H4 (cell line): ENCODE results near the gene PIR. TPM values are rescaled to one million over a fixed set of nuclear protein-coding genes. Genes with fewer than 3 reads are reported as not detected.

ENCODE experiments used
- DNase-seq: peaks from one replicate; pipeline ENCODE4 v3.0.0-alpha.2; 2015; ENCODE audit warnings: low spot score
- total RNA-seq: library from RNA; depleted of rRNA; stranded (reverse); fragments of >200 nt; shearing (Covaris generic); gene quantifications from 2 replicates; pipeline ENCODE4 v1.2.3, GENCODE V29; 2014

The PIR gene
- total RNA-seq, 1 experiment from 2014 or later: 126 TPM

DNA sequence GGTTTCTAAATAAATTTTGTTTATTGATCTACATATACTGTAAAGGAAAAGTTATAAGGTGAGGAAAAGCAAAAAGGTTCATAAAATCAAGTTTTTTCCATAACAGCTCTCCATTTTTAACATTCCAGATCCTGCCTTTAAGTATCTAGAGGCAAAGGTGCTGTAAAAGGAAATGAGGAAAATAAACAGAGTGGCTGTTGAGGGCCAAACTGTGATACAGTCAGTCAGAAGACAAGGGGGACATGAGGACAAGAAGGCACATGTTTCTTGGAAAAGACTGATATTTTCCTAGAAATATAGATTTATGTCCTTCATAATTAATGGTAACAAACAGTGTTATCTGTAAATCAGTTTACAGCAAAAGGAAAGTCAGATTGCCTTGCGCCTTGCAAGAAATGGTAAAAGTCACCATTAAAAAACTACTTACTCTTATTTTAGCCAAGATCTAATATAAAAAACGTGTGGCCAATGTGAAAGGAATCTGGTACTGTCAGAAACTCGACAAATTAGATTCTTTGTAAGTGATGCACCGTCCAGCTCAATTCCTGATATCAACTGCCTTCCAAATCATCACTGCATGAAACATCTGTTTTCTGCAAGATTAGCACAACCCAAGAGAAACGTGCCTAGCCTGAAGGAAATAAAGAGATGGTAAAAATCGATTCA is 75.0 kb downstream of the PIR start:
- no peak for DNase-seq

DNA sequence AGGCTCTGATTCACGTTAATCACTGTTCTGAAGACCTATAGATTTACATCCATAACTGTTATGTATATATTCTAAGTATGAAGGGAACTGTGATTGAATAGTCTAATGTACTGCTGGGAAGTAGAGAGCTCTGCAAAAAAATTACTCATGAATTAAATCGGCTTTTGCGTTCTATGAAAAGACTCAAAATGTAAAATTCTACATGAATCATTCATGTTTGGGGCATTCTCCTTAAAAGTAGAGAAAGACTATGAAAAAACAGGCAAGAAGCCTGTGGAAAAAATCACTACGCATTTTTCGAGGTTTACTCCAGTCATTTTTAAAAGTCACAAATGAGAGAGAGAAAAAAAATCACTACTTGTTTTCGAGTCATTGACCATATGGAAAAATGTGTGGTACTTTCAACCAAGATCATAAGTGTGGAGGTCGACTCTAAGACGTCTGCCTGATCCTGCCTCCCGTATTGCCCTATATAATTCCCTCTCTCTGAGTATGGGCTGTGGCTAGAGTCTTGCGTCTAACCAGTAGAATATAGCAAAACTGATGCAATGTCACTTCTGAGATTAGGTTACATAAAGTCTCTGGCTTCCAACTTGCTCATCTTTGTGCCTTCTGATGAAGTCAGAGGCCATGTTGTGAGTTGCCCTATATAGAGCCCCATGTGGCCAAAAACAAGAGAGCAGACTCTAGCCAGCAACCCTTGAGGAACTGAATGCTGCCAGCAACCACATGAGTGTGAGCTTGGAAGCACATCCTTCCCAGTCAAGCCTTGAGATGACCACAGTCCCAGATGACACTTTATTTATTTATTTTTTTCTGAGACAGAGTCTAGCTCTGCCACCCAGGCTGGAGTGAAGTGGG is 76.8 kb downstream of the PIR start:
- DNase-seq: no peak

DNA sequence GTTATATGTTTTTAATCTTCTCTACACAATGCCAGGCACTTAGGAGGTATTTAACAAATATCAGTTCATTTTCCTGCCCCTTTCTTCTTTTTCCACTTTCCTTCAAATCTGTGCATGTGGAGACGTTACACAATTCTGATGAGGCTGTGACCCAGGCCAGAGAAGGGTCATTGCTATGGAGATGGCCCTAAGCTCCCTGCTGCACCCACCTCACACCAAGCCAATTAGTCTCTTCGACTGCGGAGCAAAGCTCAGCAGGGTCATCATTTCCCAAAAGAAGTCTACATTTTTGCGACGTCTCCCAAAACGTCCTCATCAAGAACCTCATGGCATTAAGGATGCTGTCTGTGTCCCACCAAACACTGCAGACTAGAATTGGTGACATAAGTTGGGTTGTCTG is 80.0 kb downstream of the PIR start:
- DNase-seq: no peak

DNA sequence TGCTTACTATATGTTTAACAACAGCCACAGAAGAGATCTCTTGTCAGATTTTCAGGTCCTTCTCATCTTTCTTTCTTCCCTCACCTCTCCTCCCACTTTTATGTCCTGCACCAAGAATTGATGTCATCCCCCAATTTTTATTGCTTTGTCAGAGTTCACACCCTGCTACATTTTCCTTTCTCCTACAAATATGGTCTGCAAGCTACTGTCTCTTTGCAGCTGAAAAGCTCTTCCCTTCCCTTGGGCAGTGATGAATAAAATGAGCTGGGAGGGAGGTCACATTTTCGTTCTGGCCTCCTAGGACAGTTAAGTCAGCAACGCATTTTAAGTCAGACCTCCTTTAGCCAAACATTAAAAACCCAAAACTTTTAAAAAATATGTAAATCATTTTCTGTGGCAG is 82.2 kb downstream of the PIR start:
- DNase-seq: no peak

DNA sequence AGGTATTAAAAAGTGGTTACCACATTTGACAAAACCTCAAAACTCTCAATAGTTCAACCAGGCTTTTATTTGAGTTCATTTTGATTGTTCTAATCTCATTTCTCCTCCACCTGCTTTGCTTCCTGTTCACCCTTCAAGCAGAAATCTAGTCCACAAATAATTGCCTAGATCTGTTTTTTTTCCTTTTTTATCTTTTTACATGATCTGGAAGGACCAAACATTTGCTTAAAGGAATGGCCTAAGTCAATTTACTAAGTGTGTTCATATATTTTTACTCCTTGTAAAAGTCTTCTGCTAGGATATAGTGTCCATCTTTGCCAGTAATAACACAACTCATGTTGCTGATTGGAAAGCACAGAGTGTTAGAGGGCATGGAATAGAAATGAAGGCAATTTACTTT is 82.7 kb downstream of the PIR start:
- no peak for DNase-seq

DNA sequence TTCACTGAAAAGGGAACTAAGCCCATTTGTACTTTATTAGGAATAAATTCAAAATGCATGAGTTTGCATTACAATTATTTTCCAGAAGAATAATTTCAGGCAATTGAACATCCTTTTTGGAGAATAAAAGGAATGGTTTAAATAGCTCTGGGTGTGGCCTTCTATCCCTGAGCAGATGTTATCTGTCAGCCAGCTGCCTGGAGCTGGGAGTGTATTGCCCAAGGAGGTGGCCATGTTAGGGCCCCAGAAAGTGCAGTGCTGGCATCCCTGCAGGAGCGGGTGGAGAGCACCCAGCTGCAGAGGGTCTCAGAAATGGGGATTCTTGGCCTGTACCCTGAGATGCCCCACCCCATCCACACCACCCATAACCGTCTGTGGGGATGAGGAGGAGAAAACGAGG is 87.3 kb downstream of the PIR start:
- DNase-seq: no peak

DNA sequence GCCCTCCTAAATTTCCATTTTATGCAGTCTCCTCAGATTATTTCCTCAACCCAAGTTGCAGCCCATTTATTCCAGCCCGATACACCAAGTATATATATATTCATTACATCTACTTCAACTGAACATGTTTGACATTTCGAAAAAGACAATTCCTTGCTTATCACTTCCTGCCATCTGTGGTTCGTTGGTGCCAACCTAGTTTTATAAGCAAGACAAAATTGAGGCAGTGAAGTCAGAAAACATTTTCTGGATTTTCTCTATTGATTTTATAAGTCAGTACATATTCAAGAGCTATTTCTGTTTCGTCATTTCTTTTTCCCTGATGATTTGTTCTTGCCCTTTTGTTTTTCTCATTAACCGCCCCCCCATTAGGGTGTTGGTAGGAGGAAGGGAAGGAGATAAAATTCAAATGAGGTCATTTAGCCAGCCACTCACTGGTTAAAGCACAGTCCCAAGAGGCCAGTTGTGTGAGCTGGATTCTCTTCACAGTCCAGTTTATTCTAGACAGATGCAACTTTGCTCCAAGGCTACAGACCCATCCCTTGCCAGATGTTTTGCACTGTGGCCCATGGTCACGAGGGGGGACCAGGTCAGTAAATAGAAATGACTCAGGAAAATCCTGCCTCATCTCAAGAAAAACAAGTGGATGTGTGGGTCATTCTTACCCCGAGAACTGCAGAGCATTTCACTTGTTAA is 88.6 kb downstream of the PIR start:
- no peak for DNase-seq

DNA sequence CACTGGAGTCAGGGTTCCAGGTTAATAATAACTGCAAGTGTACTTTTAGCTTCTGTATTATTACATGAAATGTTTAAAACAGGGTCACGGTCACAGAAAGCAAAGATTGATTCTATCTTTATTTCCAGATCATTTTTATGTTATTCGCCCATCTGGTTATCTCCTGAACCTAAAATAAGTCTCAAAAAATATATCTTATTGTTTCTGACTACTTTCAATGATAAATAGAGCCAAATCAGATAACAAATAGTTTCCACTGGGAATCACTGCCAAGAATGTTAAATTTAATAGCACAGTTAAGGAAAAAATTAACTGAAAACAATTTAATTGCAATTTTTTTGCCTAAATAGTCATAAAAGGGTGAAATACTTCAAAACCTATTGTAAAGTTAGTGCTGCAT is 91.8 kb downstream of the PIR start:
- DNase-seq: no peak

DNA sequence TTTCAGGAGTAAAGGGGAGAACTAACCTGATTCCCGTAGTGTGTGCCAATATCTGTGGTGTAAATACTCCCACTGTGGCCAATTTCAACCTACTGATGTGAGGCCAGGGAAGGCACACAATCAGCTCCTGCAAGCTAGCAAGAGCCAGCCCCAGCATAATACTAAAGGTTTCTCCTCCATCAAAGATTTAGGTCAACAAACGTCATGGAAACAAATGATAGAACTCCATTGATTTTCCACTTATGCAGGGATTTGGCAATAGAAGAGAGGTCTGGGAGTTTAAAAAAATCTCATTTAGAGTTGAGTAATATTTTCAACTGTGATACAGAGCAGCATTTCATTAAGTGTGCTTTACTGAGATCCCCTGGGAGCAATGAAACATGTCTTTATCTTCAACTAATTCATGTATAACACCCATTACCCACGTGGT is 93.2 kb downstream of the PIR start:
- no peak for DNase-seq

DNA sequence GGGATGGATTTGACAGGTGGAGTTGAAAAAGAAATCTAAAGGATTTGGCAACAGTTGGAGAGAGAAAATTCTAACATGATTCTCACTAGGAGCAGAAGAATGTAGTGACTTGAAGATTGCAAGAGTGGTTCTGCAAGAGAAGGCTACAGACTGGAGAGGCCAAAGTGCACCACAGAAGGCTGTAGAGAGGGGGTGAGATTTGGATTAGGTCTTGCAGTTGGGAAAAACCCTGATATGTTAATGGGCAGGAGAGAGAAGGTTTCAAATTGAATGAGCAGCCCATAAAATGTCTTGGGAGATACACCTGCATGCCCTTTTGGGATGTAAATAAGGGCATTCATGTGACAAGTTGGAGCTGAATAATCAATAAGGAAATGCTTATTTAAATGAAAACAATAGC is 94.3 kb downstream of the PIR start:
- DNase-seq: no peak

DNA sequence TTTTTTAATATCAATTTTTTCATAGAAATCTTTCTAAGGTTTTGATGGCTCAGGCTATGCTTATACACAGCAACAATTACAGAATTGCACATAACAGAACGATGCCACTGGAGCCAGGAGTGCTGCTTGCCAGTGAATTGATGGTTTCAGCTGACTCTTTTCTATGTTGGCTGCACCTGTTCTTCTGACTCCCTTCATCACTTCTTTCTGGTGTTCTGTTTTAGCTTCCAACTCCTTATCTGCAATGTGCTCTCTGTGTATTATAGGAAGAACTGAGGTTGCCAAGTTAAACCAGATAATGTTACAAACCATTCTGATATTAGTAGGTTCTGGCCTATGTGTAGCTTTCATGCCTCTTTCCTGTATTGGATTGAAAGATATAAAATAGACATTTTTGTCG is 97.3 kb downstream of the PIR start:
- no peak for DNase-seq

DNA sequence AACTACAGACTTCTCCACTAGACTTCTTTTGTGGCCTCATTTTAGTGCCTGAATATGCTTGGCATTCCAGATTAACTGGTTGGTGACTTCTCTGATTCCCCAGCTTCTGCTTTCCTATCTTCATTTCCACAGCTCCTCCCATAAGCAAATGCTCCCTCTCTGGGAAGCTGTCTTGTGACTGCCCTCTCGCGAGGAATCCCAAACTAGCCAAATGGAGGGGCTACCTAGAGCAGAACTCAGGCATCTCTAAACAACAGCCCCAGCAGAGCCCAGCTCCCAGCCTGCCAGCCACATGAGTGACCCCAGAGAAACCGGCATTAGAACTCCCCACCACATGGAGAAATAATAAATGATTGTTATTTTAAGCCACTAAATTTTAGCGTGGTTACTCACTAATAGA is 101.3 kb downstream of the PIR start:
- no peak for DNase-seq

DNA sequence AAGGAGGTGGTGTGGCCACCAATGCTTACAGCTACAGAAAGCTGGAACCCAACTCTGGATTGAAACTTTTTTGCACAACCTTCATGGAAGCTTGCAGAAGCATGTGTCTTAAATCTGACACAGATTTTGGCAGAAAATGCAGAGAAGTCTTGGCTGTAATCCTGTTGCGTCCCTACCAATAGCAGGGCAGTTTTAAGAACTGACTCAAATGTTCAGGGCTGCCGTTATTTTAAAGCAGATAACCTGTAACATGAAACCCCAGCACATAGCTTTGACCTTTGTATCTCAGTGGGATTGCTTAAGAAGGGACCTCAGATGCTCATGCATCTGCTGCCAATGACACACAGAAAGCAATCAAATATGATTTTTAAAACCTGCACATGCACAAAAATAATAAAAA is 108.8 kb downstream of the PIR start, which contains the start of gene VEGFD:
VEGFD (minus strand) TSS at position 110 of the 400 bp plus-strand sequence. CDS start 467 bp downstream, outside the sequence.
- DNase-seq: no peak

DNA sequence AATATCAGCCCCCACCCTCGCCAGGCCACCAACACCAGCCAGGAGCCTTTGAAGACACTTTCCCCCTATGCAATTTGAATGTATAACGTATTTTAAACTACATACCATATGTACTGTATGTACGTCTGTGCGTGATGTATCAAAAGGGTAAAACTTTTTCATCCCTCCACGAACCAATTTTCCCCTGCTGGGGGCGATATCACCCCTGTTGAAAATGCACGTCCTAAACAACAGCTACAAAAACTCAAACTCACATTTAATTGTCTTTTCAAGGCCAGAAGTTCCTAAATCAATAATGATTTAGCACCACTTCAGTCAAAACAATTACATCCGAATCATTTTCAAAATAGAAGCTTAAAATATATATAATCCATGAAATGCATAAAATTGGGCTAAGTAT is 110.3 kb downstream of the PIR start:
- no peak for DNase-seq

DNA sequence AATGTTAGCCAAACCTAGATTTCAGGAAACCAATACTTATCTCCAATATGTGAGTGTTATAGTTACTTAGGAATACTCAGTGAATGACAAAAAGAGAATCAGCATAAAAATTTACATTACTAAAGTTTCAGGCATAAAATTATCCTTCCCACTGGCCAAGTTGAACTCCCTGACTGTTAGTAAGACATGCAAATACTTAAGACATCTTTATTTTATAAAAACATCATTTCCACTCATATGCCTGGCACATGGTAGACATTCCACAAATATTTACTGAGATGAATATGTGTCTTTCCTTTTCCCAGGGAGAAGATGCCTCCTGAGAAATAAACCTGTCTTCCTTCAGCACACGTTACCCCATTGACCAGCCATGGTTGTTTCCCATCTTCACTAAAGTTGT is 116.2 kb downstream of the PIR start:
- no peak for DNase-seq

DNA sequence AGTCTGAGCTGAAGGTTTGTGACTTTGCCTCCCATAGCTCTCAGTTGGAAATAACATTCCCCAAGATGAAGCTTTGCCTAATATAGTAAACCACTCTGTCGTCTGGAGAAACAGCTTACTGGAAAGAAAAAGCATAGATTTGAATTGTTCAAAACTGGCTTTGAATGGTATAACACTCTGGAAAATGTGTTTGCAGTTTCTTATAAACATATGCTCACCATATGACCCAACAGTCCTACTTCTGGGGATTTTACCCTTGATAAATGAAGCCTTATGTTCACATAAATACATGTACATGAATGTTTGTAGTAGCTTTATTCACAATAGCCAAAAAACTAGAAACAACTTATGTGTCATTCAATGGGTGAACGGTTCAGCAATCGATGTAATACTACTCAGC is 119.2 kb downstream of the PIR start:
- DNase-seq: no peak

DNA sequence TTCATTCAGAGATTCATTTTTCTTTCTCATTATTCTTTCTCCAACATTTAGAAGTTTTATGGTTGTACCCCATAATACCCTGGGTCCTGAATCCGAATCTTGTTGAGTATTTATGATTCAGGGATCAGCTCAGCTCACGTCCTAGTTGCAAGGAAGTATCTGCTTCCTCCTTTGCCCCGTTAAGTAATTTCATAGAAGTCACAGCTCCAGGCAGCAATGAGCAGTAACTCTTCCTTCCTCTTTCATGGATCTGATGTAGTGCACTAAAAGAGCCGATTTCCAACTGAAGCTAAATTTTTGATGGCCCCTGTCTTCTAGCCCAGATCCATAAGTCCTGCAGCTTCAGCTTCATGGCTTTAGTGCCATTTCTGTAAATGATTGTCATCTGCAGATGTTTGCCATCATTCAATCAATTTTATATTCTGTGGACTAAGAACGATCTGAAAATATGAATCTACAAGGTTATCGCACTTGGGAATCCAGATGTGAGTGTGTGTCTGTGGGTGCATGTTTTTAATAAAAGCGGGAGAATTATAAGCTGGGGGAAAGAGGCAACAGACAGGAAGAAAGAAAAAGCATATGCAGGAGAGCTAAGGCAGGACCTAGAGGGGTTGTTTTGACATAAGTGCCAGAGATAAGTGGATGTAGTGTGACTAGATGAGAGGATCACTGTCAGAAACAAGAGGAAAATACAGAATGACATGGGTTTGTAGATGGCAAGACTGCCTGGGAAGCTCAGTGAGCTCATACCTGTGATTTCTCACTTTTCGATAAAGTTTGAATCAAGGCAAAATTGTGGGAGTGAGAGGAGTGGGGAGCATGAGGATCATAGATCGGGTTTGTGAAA is 126.4 kb downstream of the PIR start:
- DNase-seq: no peak

DNA sequence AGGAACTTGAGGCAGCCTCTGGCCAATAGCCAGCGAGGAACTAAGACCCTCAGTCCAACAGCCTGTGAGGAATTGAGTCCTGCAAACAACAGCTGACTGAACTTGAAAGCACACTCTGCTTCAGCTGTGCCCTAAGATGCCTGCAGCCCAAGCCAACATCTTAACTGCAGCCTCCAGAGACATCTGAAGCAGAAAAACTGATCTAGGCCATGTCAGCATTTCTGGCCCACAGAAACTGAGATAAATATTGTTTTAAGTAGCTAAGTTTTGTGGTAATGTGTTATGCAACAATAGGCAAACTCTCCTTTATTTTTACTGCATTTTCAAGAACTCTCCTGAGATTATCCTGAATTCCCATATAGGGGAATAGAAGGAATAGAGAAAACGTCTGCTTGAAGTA is 133.4 kb downstream of the PIR start:
- DNase-seq: no peak

DNA sequence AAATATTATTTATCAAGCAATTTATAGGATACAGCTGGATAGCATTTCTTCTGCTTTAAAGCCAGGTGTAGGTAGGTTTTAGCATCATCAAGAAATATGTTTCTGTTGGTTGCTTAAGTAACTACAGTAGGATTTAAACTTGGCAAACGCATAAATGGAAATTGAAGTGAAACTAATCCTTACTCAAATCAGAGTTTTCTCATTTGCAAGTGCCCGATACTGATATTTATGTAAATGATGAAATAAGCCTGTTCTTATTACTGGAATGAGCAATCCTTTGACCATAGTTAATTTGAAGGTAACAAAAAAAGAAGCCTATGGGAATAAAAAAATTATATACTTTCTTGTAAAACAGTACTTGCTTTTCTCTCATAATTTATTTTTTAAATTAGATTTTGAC is 134.6 kb downstream of the PIR start:
- no peak for DNase-seq

DNA sequence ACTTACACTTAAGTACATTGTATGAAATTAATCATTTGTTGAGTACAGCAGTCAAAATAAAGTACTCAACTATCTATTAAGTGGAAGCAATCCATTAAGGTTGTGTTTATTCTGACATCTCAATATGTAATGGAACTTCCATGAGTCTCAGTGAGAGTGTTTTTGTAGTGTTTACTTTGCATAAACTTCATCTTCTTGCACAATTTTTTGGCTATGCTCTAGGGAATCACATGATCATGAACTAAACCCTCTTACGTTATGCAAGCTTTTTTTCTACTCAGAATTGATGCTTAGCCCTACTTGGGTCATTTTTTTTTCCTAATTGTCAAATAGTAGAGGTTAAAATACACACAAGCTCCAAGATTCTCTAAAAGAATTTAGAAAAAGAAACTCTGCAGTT is 136.7 kb downstream of the PIR start:
- DNase-seq: no peak

DNA sequence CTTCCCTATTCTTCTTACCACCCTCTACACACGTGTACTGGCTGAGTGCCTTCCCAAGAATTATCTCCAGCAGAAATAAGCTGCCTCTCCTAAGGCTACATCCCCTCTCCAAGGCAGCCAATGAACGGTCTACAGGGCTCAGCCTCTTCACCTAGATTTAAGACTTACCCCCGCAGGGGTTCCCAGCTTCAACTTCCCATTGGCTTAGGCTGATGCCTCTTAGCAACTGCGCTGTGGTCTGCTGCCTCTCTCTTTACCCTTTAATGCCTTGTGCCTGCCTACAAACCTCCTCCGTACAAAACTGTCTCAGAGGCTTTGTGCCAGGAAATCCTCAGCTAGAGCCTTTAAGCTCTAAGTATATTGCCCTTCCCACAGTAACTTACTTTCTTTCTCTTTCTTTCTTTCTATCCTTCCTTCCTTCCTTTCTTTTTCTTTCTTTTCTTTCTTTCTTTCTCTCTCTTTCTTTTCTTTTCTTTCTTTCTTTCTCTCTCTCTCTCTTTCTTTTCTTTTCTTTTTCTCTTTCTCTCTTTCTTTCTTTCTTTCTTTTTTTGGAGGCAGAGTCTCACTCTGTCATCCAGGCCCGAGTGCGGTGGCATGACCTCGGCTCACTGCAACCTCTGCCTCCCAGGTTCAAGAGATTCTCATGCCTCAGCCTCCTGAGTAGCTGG is 142.7 kb downstream of the PIR start:
- DNase-seq: no peak
